H1 (cell line): ENCODE measurements around the gene ACSM2A. TPM values are rescaled to one million over a fixed set of nuclear protein-coding genes. Genes with fewer than 3 reads are reported as not detected.
A peak's percentile ranks its signal among the peaks of the same experiment; 100 is the strongest.
"Not testable (repeated sequence)": the region's sequence is repeated elsewhere in the genome, so short reads cannot be mapped to it uniquely, and the experiment has no call there.

Experiments used
- CTCF ChIA-PET: fragments of 300-600 bp; sonication (Branson Sonifier 250); formaldehyde crosslinking; loops from one replicate; lab custom pipeline; 2021; ENCODE audit not compliant: partially characterized antibody; lab: Charles Lee
- POLR2A ChIA-PET: fragments of 300-600 bp; sonication (Branson Sonifier 250); formaldehyde crosslinking; loops from one replicate; lab custom pipeline; 2021; ENCODE audit warnings: inconsistent platforms; ENCODE audit not compliant: partially characterized antibody; lab: Charles Lee
- DNase-seq, 2 experiments: peaks; one replicate each; pipeline versions ENCODE4 v3.0.0 to v3.0.0-alpha.2; 2010 to 2022; ENCODE audit warnings: low spot score in 2 of 2, low read depth in 1 of 2, mixed read lengths in 1 of 2
- FAIRE-seq: peaks from 2 replicates; lab custom pipeline; 2011; peaks lifted over from hg19 to GRCh38; lab: Jason Lieb, UNC
- H2AFZ ChIP-seq: 2 replicates; pipeline ENCODE4 v1.8.1; 2012; ENCODE audit warnings: low read length, inconsistent platforms
- H2AK5ac ChIP-seq: 2 replicates; pipeline ENCODE4 v1.6.1; 2013; ENCODE audit warnings: low read depth, low read length
- H2BK120ac ChIP-seq: replicated peaks from 2 replicates; pipeline ENCODE3; 2013; ENCODE audit warnings: low read depth, low read length, inconsistent platforms
- H2BK12ac ChIP-seq: 2 replicates; pipeline ENCODE4 v1.6.1; 2013; ENCODE audit warnings: low read depth, low read length
- H2BK15ac ChIP-seq: 2 replicates; pipeline ENCODE4 v1.6.1; 2013; ENCODE audit warnings: low read length
- H2BK20ac ChIP-seq: 2 replicates; pipeline ENCODE4 v1.6.1; 2013; ENCODE audit warnings: low read length
- H2BK5ac ChIP-seq: 2 replicates; pipeline ENCODE4 v1.6.1; 2013; ENCODE audit warnings: low read depth, low read length
- H3K14ac ChIP-seq: 2 replicates; pipeline ENCODE4 v1.6.1; 2013; ENCODE audit warnings: inconsistent platforms; ENCODE audit not compliant: insufficient read length
- H3K18ac ChIP-seq: 2 replicates; pipeline ENCODE4 v1.6.1; 2013; ENCODE audit warnings: low read length; ENCODE audit errors: extremely low read depth
- H3K23ac ChIP-seq: 2 replicates; pipeline ENCODE4 v1.6.1; 2013; ENCODE audit warnings: inconsistent platforms; ENCODE audit not compliant: insufficient read length
- H3K23me2 ChIP-seq: 2 replicates; pipeline ENCODE4 v1.6.1; 2013; ENCODE audit warnings: low read depth, low read length
- H3K27ac ChIP-seq: 2 replicates; pipeline ENCODE4 v1.6.1; 2011; ENCODE audit warnings: low read depth, low read length, inconsistent platforms
- H3K27me3 ChIP-seq, 4 experiments: replicated peaks in 1 of 4; 1 replicate in 1 of 4; 2 replicates in 3 of 4; pipeline versions ENCODE4 v1.6.1 to v1.8.1; 2011 to 2013; ENCODE audit warnings: low read length in 3 of 4, mild to moderate bottlenecking in 3 of 4, inconsistent platforms in 2 of 4, mixed read lengths in 2 of 4, moderate library complexity in 1 of 4; ENCODE audit not compliant: control insufficient read depth in 3 of 4, insufficient read depth in 3 of 4; ENCODE audit errors: extremely low read depth in 1 of 4
- H3K36me3 ChIP-seq, 4 experiments: 2 replicates each; pipeline versions ENCODE4 v1.6.1 to v1.8.1; 2011 to 2013; ENCODE audit warnings: mild to moderate bottlenecking in 4 of 4, low read length in 3 of 4, moderate library complexity in 2 of 4, control low read depth in 1 of 4, inconsistent platforms in 1 of 4; ENCODE audit not compliant: insufficient read depth in 4 of 4, control insufficient read depth in 2 of 4
- H3K4ac ChIP-seq: replicated peaks from 2 replicates; pipeline ENCODE3; 2013; ENCODE audit warnings: low read length, low read depth, mixed read lengths, inconsistent platforms; ENCODE audit not compliant: insufficient read length
- H3K4me1 ChIP-seq, 4 experiments: replicated peaks in 1 of 4; 1 replicate in 1 of 4; 2 replicates in 3 of 4; pipeline versions ENCODE4 v1.6.1 to v1.8.1; 2011 to 2013; ENCODE audit warnings: low read length in 3 of 4, inconsistent platforms in 2 of 4, mixed read lengths in 1 of 4; ENCODE audit not compliant: insufficient read depth in 4 of 4, control insufficient read depth in 3 of 4
- H3K4me2 ChIP-seq, 2 experiments: 2 replicates each; pipeline versions ENCODE4 v1.6.1 to v1.8.1; 2011 to 2013; ENCODE audit warnings: low read depth in 2 of 2, low read length in 2 of 2, control low read depth in 1 of 2, inconsistent platforms in 1 of 2, mild to moderate bottlenecking in 1 of 2; ENCODE audit not compliant: insufficient read depth in 1 of 2
- H3K4me3 ChIP-seq, 4 experiments: fragments of 200-600, 300-600 bp in 1 of 4; sonication (generic), shearing (Covaris generic), sonication (Bioruptor Twin) in 1 of 4; 2 replicates each; pipeline versions ENCODE4 v1.5.1 to v1.8.1; 2011 to 2016; ENCODE audit warnings: low read length in 4 of 4, low read depth in 3 of 4, control low read depth in 2 of 4, inconsistent platforms in 2 of 4, mild to moderate bottlenecking in 2 of 4, mixed read lengths in 1 of 4, moderate library complexity in 1 of 4; ENCODE audit not compliant: insufficient read depth in 2 of 4; ENCODE audit errors: extremely low read depth in 1 of 4
- H3K56ac ChIP-seq: replicated peaks from 2 replicates; pipeline ENCODE3; 2013; ENCODE audit warnings: low read depth, mild to moderate bottlenecking, mixed read lengths, low read length, inconsistent platforms; ENCODE audit not compliant: insufficient read length
- H3K79me1 ChIP-seq: 2 replicates; pipeline ENCODE4 v1.6.1; 2013; ENCODE audit warnings: low read depth, low read length, control low read depth
- H3K79me2 ChIP-seq, 2 experiments: 2 replicates each; pipeline versions ENCODE4 v1.6.1 to v1.8.1; 2012 to 2013; ENCODE audit warnings: low read length in 2 of 2, mild to moderate bottlenecking in 2 of 2, inconsistent platforms in 1 of 2; ENCODE audit not compliant: insufficient read depth in 2 of 2, control insufficient read depth in 1 of 2
- H3K9ac ChIP-seq, 4 experiments: replicated peaks in 1 of 4; 1 replicate in 1 of 4; 2 replicates in 3 of 4; pipeline versions ENCODE4 v1.6.1 to v1.8.1; 2011 to 2013; ENCODE audit warnings: low read depth in 3 of 4, low read length in 3 of 4, control low read depth in 2 of 4, mild to moderate bottlenecking in 2 of 4, moderate library complexity in 2 of 4, inconsistent platforms in 1 of 4; ENCODE audit errors: extremely low read depth in 1 of 4
- H3K9me3 ChIP-seq, 2 experiments: 2 replicates each; pipeline versions ENCODE4 v1.6.1 to v1.8.1; 2012 to 2013; ENCODE audit warnings: mild to moderate bottlenecking in 2 of 2, moderate library complexity in 2 of 2, control low read depth in 1 of 2, inconsistent platforms in 1 of 2, low read depth in 1 of 2, low read length in 1 of 2, mixed read lengths in 1 of 2; ENCODE audit not compliant: insufficient read depth in 2 of 2
- H4K20me1 ChIP-seq, 2 experiments: replicated peaks in 1 of 2; 2 replicates each; pipeline versions ENCODE3 to v1.8.1; 2011 to 2013; ENCODE audit warnings: inconsistent platforms in 2 of 2, low read length in 2 of 2, mild to moderate bottlenecking in 1 of 2; ENCODE audit not compliant: insufficient read depth in 2 of 2, control insufficient read depth in 1 of 2
- H4K5ac ChIP-seq: 2 replicates; pipeline ENCODE4 v1.6.1; 2013; ENCODE audit warnings: low read length, low read depth, mixed read lengths, inconsistent platforms; ENCODE audit not compliant: insufficient read length
- H4K8ac ChIP-seq: 2 replicates; pipeline ENCODE4 v1.8.0; 2013; ENCODE audit warnings: mild to moderate bottlenecking, moderate library complexity, low read length, inconsistent platforms; ENCODE audit not compliant: insufficient read depth; ENCODE audit errors: extremely low read depth
- H4K91ac ChIP-seq: replicated peaks from 2 replicates; pipeline ENCODE3; 2013; ENCODE audit warnings: low read length, mixed read lengths, inconsistent platforms; ENCODE audit not compliant: insufficient read length
- WGBS, 2 experiments: shearing (Covaris generic) in 1 of 2; methylation state at CpG; one replicate each; pipeline versions ENCODE4 v1.1.6 to v1.1.7; 2013 to 2015; ENCODE audit warnings: low lambda C conversion rate in 2 of 2, mixed read lengths in 2 of 2, inconsistent platforms in 1 of 2, low coverage in 1 of 2, missing lambda C conversion rate in 1 of 2; ENCODE audit not compliant: insufficient replicate concordance in 2 of 2, insufficient coverage in 1 of 2, insufficient read length in 1 of 2; ENCODE audit errors: extremely low coverage in 1 of 2, missing lambda C conversion rate in 1 of 2; 5-methylcytosine and 5-hydroxymethylcytosine counted together
- polyA plus RNA-seq, 7 experiments: library from polyadenylated mRNA; depleted of rRNA in 3 of 7; stranded (reverse) in 5 of 7; unstranded in 2 of 7; fragments of >200 nt in 5 of 7; fragments of 200-250 nt in 2 of 7; gene quantifications; 1 replicate in 5 of 7; 2 replicates in 1 of 7; 4 replicates in 1 of 7; pipeline versions ENCODE4 v1.2.1 to v1.2.3, GENCODE V29; 2011 to 2013; ENCODE audit warnings: missing spikeins in 2 of 7, mixed read lengths in 2 of 7
- total RNA-seq: library from RNA; stranded (reverse); fragmentation: NEBNext Ultra II Directional; extraction: Animal tissue kit (Norgen Biotek cat#: 25700); gene quantifications from 2 replicates; pipeline ENCODE4 v1.2.1, GENCODE V29; 2021

The ACSM2A gene
- total and polyA plus RNA-seq, 2 of the 8 experiments (the other 6 are each of a cell fraction or from before 2014, with no cell fraction given): not detected

GRCh38 chr16:20469930-20470329 lies 18.6 kb downstream of the ACSM2A start:
- POLR2A ChIA-PET, H2BK5ac ChIP-seq, H3K27me3 ChIP-seq, H3K9ac ChIP-seq, H3K27ac ChIP-seq, H4K20me1 ChIP-seq, H4K91ac ChIP-seq, H3K4me2 ChIP-seq, CTCF ChIA-PET, H3K23ac ChIP-seq, H3K18ac ChIP-seq, H2BK12ac ChIP-seq, DNase-seq, H3K23me2 ChIP-seq, H3K56ac ChIP-seq, H3K4me3 ChIP-seq, H3K4ac ChIP-seq, H2AK5ac ChIP-seq, H4K8ac ChIP-seq, H2BK20ac ChIP-seq, H2AFZ ChIP-seq, H3K9me3 ChIP-seq, H4K5ac ChIP-seq, H2BK15ac ChIP-seq, H3K36me3 ChIP-seq, H3K14ac ChIP-seq, H3K4me1 ChIP-seq, H2BK120ac ChIP-seq, H3K79me2 ChIP-seq, H3K79me1 ChIP-seq: not testable (repeated sequence)
- 95% methylated on average over 2 of the region's 2 CpGs; no CpG with 5 or more reads in 1 of the 2 experiments for WGBS, 2 experiments
- FAIRE-seq: peak; percentile 19

GRCh38 chr16:20470732-20471131 lies 19.4 kb downstream of the ACSM2A start:
- H3K4me3 ChIP-seq, H2AK5ac ChIP-seq, H3K14ac ChIP-seq, H3K27me3 ChIP-seq, POLR2A ChIA-PET, H2BK5ac ChIP-seq, H3K79me1 ChIP-seq, H4K5ac ChIP-seq, H3K4ac ChIP-seq, H4K20me1 ChIP-seq, H3K23me2 ChIP-seq, H3K23ac ChIP-seq, CTCF ChIA-PET, FAIRE-seq, H4K8ac ChIP-seq, H3K9ac ChIP-seq, H3K36me3 ChIP-seq, H2BK120ac ChIP-seq, H4K91ac ChIP-seq, H3K27ac ChIP-seq, H3K4me1 ChIP-seq, H2BK15ac ChIP-seq, H2AFZ ChIP-seq, H3K9me3 ChIP-seq, H3K79me2 ChIP-seq, DNase-seq, H3K56ac ChIP-seq, H3K18ac ChIP-seq, H2BK12ac ChIP-seq, H2BK20ac ChIP-seq, H3K4me2 ChIP-seq: not testable (repeated sequence)
- WGBS, 2 experiments: 76% methylated on average over 1 of the region's 1 CpG; no CpG with 5 or more reads in 1 of the 2 experiments
